ENCODE data around the gene DUSP23. TPM values are rescaled to one million over a fixed set of nuclear protein-coding genes. Genes with fewer than 3 reads are reported as not detected.

Gene DUSP23
- total and polyA plus RNA-seq, 2 experiments from 2014 or later, result 32.6 to 52.1 TPM

DNA sequence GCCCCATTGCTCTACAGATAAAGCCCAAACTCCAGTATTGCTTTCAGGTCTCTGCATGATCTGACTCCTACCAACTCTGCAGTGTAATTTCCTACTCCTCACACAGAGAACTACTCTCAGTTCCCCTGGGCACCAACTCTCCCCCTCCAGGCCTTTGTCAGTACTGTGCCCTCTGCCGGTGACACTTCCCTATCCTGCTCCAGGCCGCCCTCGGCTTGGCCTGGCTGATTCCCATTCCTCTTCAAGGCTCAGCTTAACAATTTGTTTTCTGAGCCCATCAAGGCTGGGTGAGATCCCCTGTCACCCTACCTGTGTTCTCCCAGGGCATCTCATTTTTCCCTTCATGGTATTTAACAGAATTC lies 48.5 kb downstream of the DUSP23 start:
- Histone ChIP-seq H3K27me3 (replicated peaks; ENCODE audit: insufficient read depth) (no peaks in the 10 kb centered on the region), H3K79me2 (ENCODE audit: insufficient read depth) (no peaks in the 10 kb centered on the region), H3K9me3 (ENCODE audit: low read depth) (no peaks in the 10 kb centered on the region), H2AFZ (no peak overlapping the region), H3F3A (ENCODE audit: insufficient read depth) (peaks cover 9% of the 10 kb centered on the region), H3K4me3 (no peak overlapping the region), H3K9me2 (ENCODE audit: insufficient read depth) (no peaks in the 10 kb centered on the region), H3K4me1 (ENCODE audit: insufficient read depth) (peaks cover 8% of the 10 kb centered on the region), H3K27ac (no peak overlapping the region), H3K36me3 (ENCODE audit: low read depth) (no peaks in the 10 kb centered on the region), H3K4me2 (ENCODE audit: unreplicated experiment) (no peak overlapping the region), H3K9ac (no peak overlapping the region), H4K20me1 (ENCODE audit: insufficient read depth) (no peaks in the 10 kb centered on the region)
- no peak for TF ChIP-seq EZH2phosphoT487 (IDR thresholded peaks at IDR 0.05; ENCODE audit: insufficient read depth, low read depth)
- TF ChIP-seq EZH2 (IDR thresholded peaks at IDR 0.05; ENCODE audit: insufficient read depth, poor library complexity, severe bottlenecking), result no peak
- WGBS, 2 experiments (ENCODE audit: low coverage in 1 of 2, low lambda C conversion rate in 2 of 2, missing lambda C conversion rate in 2 of 2), result 94 to 95% methylated on average over 3 of the region's 3 CpGs
- in situ Hi-C loops (cut with MboI), result no loop called here
- no peak for DNase-seq

DNA sequence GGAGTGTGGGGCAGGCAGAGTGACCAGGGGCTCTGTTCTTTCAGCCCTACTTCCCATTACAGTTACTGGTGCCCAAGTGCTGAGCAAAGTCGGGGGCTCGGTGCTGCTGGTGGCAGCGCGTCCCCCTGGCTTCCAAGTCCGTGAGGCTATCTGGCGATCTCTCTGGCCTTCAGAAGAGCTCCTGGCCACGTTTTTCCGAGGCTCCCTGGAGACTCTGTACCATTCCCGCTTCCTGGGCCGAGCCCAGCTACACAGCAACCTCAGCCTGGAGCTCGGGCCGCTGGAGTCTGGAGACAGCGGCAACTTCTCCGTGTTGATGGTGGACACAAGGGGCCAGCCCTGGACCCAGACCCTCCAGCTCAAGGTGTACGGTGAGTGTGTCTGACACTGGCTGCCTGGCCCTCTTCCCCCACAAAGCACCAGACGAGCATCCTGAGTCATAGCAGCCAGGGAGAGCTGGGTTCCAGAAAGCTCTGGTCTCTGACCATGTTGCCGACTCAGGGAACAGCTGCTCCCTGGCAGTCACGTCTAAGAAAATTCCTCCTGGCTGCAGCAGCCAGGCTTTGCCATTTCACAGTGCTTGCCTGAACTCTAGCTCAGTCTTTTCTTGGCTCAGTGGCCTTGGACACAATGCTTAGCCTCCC lies 49.2 kb downstream of the DUSP23 start:
- H3K27ac ChIP-seq, result peak overlapping the region; percentile 51

DNA sequence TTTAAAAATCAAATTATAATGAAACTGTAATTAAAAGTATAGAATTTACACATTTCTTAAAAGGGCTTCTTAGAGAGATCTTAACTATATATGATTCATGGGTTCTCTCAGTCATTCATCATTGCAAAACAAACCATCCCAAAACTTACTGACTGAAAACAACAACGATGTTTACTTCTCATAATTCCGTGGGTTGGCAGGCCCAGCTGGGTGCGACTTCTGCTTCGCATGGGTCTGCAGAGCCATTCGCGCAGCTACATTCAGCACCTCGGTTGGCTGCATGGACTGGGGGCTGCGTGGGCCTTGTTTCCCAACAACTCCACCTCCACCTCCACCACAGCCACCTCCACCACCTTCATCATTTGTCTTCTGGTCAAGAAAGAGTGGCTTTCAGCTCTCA lies 50.0 kb downstream of the DUSP23 start:
- H3K27ac ChIP-seq, result peak overlapping the region; percentile 51; the same call in 1 of the 2 replicates

More for the DNA sequence above, 49.2 kb downstream of the DUSP23 start:
- Histone ChIP-seq H3F3A (ENCODE audit: insufficient read depth) (peaks cover 9% of the 10 kb centered on the region), H2AFZ (no peak overlapping the region), H3K36me3 (ENCODE audit: low read depth) (no peaks in the 10 kb centered on the region), H4K20me1 (ENCODE audit: insufficient read depth) (no peaks in the 10 kb centered on the region), H3K9ac (no peak overlapping the region), H3K4me2 (ENCODE audit: unreplicated experiment) (no peak overlapping the region), H3K4me1 (ENCODE audit: insufficient read depth) (peaks cover 8% of the 10 kb centered on the region), H3K27me3 (replicated peaks; ENCODE audit: insufficient read depth) (no peaks in the 10 kb centered on the region), H3K4me3 (no peak overlapping the region), H3K79me2 (ENCODE audit: insufficient read depth) (no peaks in the 10 kb centered on the region), H3K9me3 (ENCODE audit: low read depth) (no peaks in the 10 kb centered on the region), H3K9me2 (ENCODE audit: insufficient read depth) (no peaks in the 10 kb centered on the region)
- DNase-seq, result peak; percentile 87
- 61 to 63% methylated on average over 18 of the region's 18 CpGs for WGBS, 2 experiments (ENCODE audit: low coverage in 1 of 2, low lambda C conversion rate in 2 of 2, missing lambda C conversion rate in 2 of 2)
- in situ Hi-C loops (cut with MboI), result no loop called here
- TF ChIP-seq EZH2 (IDR thresholded peaks at IDR 0.05; ENCODE audit: insufficient read depth, poor library complexity, severe bottlenecking) (no peak), EZH2phosphoT487 (IDR thresholded peaks at IDR 0.05; ENCODE audit: insufficient read depth, low read depth) (no peak)

DNA sequence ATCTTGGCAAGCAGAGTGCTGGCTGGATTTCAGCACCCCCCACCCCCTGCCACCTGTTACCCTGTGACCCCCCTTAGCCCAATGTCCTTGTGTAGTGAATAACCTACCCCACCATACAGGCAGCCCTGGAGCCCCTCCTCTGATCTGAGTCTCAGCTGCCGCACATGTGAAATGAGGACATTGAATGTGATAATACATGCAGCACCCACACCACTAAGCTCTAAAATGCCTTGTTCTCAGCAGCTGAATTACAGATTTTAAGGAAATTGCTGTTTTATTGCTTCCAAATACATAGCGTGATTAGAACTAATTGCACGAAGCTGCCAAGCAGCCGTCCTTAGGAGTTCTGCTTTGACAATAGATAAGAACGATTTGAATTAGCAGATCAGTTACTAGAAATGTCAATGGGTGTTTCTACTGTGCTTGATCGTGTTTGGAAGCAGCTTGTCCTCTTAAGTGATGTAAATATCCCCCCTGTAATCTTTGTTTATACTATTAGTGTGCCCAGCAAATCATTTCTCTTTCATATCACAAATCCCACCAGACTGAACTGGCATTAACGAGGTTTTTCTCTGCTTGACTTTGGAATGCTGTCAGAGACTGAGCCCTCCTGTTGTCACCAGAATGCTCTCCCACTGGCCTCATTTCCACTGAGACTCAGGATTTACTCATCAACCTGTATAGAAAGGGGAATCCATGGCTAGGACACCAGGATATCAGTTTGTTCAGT lies 50.8 kb downstream of the DUSP23 start:
- Histone ChIP-seq H3K4me1 (ENCODE audit: insufficient read depth) (peaks cover 8% of the 10 kb centered on the region), H3K9me2 (ENCODE audit: insufficient read depth) (no peaks in the 10 kb centered on the region), H3F3A (ENCODE audit: insufficient read depth) (peaks cover 9% of the 10 kb centered on the region), H3K9me3 (ENCODE audit: low read depth) (no peaks in the 10 kb centered on the region), H3K36me3 (ENCODE audit: low read depth) (no peaks in the 10 kb centered on the region), H3K4me2 (ENCODE audit: unreplicated experiment) (no peak overlapping the region), H3K27me3 (replicated peaks; ENCODE audit: insufficient read depth) (no peaks in the 10 kb centered on the region), H3K4me3 (no peak overlapping the region), H3K27ac (no peak overlapping the region), H4K20me1 (ENCODE audit: insufficient read depth) (no peaks in the 10 kb centered on the region), H3K9ac (no peak overlapping the region), H3K79me2 (ENCODE audit: insufficient read depth) (no peaks in the 10 kb centered on the region), H2AFZ (no peak overlapping the region)
- no peak for DNase-seq
- 31 to 33% methylated on average over 7 of the region's 7 CpGs for WGBS, 2 experiments (ENCODE audit: low coverage in 1 of 2, low lambda C conversion rate in 2 of 2, missing lambda C conversion rate in 2 of 2)
- no peak for TF ChIP-seq EZH2phosphoT487 (IDR thresholded peaks at IDR 0.05; ENCODE audit: insufficient read depth, low read depth)
- in situ Hi-C loops (cut with MboI), result no loop called here

More for the DNA sequence above, 50.0 kb downstream of the DUSP23 start:
- in situ Hi-C loops (cut with MboI), result no loop called here
- 86% methylated on average over 8 of the region's 8 CpGs for WGBS, 2 experiments (ENCODE audit: low coverage in 1 of 2, low lambda C conversion rate in 2 of 2, missing lambda C conversion rate in 2 of 2)
- H3K9ac ChIP-seq, result no peak overlapping the region
- no peak overlapping the region for H3K4me3 ChIP-seq
- H3K36me3 ChIP-seq (ENCODE audit: low read depth), result no peaks in the 10 kb centered on the region
- no peak for DNase-seq
- H3K9me3 ChIP-seq (ENCODE audit: low read depth), result no peaks in the 10 kb centered on the region
- no peak for TF ChIP-seq EZH2phosphoT487 (IDR thresholded peaks at IDR 0.05; ENCODE audit: insufficient read depth, low read depth)
- no peak for TF ChIP-seq EZH2 (IDR thresholded peaks at IDR 0.05; ENCODE audit: insufficient read depth, poor library complexity, severe bottlenecking)
- H4K20me1 ChIP-seq (ENCODE audit: insufficient read depth), result no peaks in the 10 kb centered on the region
- H3K4me2 ChIP-seq (ENCODE audit: unreplicated experiment), result no peak overlapping the region
- no peaks in the 10 kb centered on the region for H3K9me2 ChIP-seq (ENCODE audit: insufficient read depth)
- no peak overlapping the region for H2AFZ ChIP-seq
- H3F3A ChIP-seq (ENCODE audit: insufficient read depth), result peaks cover 9% of the 10 kb centered on the region
- H3K27me3 ChIP-seq (replicated peaks; ENCODE audit: insufficient read depth), result no peaks in the 10 kb centered on the region
- peaks cover 8% of the 10 kb centered on the region for H3K4me1 ChIP-seq (ENCODE audit: insufficient read depth)
- H3K79me2 ChIP-seq (ENCODE audit: insufficient read depth), result no peaks in the 10 kb centered on the region

Other genes starting within 250 kb of the DUSP23 start
- gene OR10J5, start 245.0 kb upstream of the DUSP23 start, total RNA-seq (2014; rRNA removed; shearing (Covaris generic)), result not detected in 2 replicates
- not detected in 2 replicates for gene OR10J5, start 245.0 kb upstream of the DUSP23 start, polyA plus RNA-seq (2016; fragmentation: Nextera tagmentation; extraction: Ambion mirVana)
- not detected in 2 replicates for gene APCS, start 193.1 kb upstream of the DUSP23 start, total RNA-seq (2014; rRNA removed; shearing (Covaris generic))
- not detected in 2 replicates for gene APCS, start 193.1 kb upstream of the DUSP23 start, polyA plus RNA-seq (2016; fragmentation: Nextera tagmentation; extraction: Ambion mirVana)
- not detected in 2 replicates for gene CRP, start 66.4 kb upstream of the DUSP23 start, total RNA-seq (2014; rRNA removed; shearing (Covaris generic))
- not detected in 2 replicates for gene CRP, start 66.4 kb upstream of the DUSP23 start, polyA plus RNA-seq (2016; fragmentation: Nextera tagmentation; extraction: Ambion mirVana)
- not detected in 2 replicates for gene FCRL6, start 21.4 kb downstream of the DUSP23 start, total RNA-seq (2014; rRNA removed; shearing (Covaris generic))
- not detected in 2 replicates for gene FCRL6, start 21.4 kb downstream of the DUSP23 start, polyA plus RNA-seq (2016; fragmentation: Nextera tagmentation; extraction: Ambion mirVana)
- gene SLAMF8, start 45.9 kb downstream of the DUSP23 start, total RNA-seq (2014; rRNA removed; shearing (Covaris generic)), result not detected in 2 replicates
- gene SLAMF8, start 45.9 kb downstream of the DUSP23 start, polyA plus RNA-seq (2016; fragmentation: Nextera tagmentation; extraction: Ambion mirVana), result 0.16 TPM in 1 of 2 replicates, not detected in the other
- gene VSIG8, start 81.7 kb downstream of the DUSP23 start, total RNA-seq (2014; rRNA removed; shearing (Covaris generic)), result not detected in 2 replicates
- gene VSIG8, start 81.7 kb downstream of the DUSP23 start, polyA plus RNA-seq (2016; fragmentation: Nextera tagmentation; extraction: Ambion mirVana), result not detected in 2 replicates
- not detected in 2 replicates for gene CFAP45, start 119.2 kb downstream of the DUSP23 start, total RNA-seq (2014; rRNA removed; shearing (Covaris generic))
- 0.34 and 0.51 TPM in 2 replicates for gene CFAP45, start 119.2 kb downstream of the DUSP23 start, polyA plus RNA-seq (2016; fragmentation: Nextera tagmentation; extraction: Ambion mirVana)
- 360 and 400 TPM in 2 replicates for gene TAGLN2, start 144.5 kb downstream of the DUSP23 start, total RNA-seq (2014; rRNA removed; shearing (Covaris generic))
- gene TAGLN2, start 144.5 kb downstream of the DUSP23 start, polyA plus RNA-seq (2016; fragmentation: Nextera tagmentation; extraction: Ambion mirVana), result 692 and 713 TPM in 2 replicates
- not detected in 2 replicates for gene IGSF9, start 164.7 kb downstream of the DUSP23 start, total RNA-seq (2014; rRNA removed; shearing (Covaris generic))
- 0.13 TPM in 1 of 2 replicates, not detected in the other for gene IGSF9, start 164.7 kb downstream of the DUSP23 start, polyA plus RNA-seq (2016; fragmentation: Nextera tagmentation; extraction: Ambion mirVana)
- gene SLAMF9, start 173.3 kb downstream of the DUSP23 start, total RNA-seq (2014; rRNA removed; shearing (Covaris generic)), result not detected in 2 replicates
- gene SLAMF9, start 173.3 kb downstream of the DUSP23 start, polyA plus RNA-seq (2016; fragmentation: Nextera tagmentation; extraction: Ambion mirVana), result 0.48 and 0.51 TPM in 2 replicates

Measured in GM23248 (cell line).